Pericardium fibroblast (primary cell): Measurements from ENCODE around the gene ZNF883. TPM values are rescaled to one million over a fixed set of nuclear protein-coding genes. Genes with fewer than 3 reads are reported as not detected.

Source experiments
- total RNA-seq: library from RNA; depleted of rRNA; stranded (reverse); fragments of >200 nt; gene quantifications from 2 replicates; pipeline ENCODE4 v1.2.3, GENCODE V29; 2015

The ZNF883 gene
- total RNA-seq: 2.5 and 4.5 TPM in 2 replicates

GRCh38 chr9:113011911-113012381 lies at the start of gene ZNF883:
Gene ZNF883 (minus strand): TSS chr9:113012192.

DNA sequence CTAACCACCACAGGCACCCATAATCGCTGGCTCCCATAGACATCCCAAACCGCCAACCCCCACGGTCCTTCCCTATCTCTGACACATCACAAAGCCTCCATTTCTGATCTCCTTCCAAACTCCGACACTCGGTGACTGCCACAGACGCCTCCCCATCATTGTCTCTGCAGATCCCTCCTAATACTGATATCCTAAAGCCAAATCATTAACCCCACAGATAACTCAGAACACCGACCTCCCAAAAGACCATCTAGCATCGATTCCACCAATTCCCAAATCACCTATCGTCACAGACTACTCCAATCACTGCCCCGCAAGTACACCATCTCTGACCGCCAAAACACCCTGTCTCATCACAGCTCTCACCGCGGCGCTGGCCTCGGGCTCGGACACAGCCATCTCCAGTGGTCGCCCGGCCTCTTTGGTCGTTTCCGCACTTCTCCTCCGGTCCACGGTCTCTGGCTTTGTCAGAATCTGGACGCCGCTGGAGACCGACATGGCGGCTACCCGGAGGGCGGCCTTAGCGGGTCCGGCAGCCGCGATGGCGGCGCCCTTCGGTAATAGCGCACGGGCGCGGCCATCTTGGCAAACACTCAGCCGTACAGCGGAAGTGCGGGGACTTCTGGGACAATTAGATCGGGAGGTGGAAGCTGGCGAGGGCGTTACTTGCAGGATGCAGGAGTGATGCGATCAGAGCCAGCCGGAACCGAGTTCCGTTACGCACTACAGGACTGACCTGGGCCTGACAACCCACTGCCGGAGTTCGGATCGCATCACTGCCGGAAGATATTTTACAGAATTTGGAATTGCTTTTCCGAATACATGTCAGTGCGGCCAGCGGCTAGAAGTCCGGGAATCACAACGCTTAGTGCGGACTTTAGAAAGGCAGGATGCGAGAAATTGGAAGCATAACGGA lies 44.5 kb upstream of the ZNF883 start, which contains the start of gene ZFP37:
Gene ZFP37 (minus strand): TSS at position 534 of the 916 bp plus-strand sequence. CDS start 36 bp downstream, at position 498.

Other genes with a start within 250 kb of the ZNF883 start
- gene SLC46A2, start 121.3 kb downstream of the ZNF883 start, total RNA-seq: not detected in 2 replicates
- gene ZFP37, start 44.5 kb upstream of the ZNF883 start, total RNA-seq: 0.58 and 1.5 TPM in 2 replicates
- gene SLC31A2, start 138.8 kb upstream of the ZNF883 start, total RNA-seq: 7.1 and 10.6 TPM in 2 replicates
- 13.1 and 14.8 TPM in 2 replicates for gene FKBP15, start 209.1 kb upstream of the ZNF883 start, total RNA-seq
- 18.5 and 21.0 TPM in 2 replicates for gene SLC31A1, start 209.4 kb upstream of the ZNF883 start, total RNA-seq